GM21717 (cell line): Measurements from ENCODE around the gene GSDME.

Experiments used
- ATAC-seq: cut with Tn5 transposase; IDR thresholded peaks from one replicate; pipeline ENCODE4 v1.9.1; 2021; ENCODE audit warnings: mild to moderate bottlenecking, moderate library complexity; ENCODE audit not compliant: unreplicated experiment

Gene GSDME

DNA sequence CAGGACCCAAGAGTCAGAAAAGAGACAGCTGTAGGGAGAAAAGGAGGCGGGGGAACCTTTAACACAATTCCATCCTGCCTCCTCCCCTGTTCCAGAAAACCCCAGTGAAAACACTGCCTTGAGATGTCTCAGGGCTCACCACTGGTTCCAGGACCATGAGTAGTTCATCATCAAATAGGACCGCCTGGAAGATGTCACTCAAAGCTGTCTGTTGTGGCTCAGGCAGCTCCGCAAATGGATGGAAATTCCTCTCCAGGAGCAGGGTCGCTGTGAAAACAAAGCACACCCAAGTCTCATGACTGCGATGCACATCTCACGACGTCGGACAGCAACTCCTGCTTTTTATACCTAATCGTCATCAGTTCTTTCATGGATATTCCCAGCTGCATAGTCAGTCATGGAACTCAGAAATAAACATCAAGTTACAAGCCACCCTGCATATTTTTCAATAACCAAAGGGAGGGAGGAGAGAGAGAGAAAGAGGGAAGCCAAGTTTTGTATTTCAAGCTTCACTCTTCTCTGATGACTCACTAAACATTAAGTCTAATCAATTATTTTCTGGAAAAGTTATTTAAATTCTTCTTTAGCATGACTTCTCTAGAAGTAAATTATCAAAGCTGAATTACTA lies 49.2 kb downstream of the GSDME start:
- no peak for ATAC-seq

DNA sequence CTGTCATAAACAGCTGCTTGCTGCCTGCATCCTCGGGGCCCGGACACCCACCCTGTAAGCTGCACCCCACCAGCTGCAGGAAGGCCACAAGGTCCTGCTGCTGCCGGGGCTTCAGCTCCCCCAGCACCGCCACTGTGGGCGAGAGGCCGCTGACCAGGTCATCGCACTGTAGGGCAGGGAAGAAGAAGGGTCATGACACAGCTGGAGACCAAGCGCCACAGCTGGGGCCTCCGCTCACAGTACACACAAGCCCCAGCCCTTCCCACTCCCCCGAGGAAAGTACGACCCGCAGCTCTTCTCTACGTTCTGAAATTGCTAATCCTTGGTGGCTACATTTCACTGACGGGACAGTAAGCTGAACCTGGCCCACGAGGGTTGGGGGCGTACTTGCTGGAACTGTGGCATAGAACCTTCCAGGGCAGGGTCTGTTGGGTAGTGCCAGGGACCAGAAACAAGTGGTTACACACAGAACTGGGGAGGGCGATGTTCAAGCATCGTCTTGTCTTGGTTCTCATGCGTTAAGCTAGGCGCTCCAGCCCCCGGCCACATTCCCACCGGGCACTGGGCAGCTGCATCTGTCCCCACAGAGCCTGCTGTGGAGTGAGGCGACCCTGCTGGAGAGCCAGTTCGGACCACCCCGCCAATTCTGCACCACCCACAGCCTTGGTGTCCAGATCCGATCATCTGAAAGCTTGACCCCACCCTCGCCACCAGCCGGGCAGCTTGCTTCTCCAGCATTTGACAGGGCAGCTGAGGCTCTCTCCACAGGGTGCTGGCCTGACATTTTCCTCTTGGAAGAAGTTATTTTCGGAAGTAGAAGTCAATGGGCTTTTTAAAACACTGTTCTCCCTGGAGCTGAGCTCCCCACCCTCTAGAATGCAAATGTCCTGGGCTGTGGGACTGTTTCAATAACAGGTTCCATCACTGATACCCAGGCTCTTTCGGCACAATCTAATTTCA lies 50.8 kb downstream of the GSDME start:
- no peak for ATAC-seq

DNA sequence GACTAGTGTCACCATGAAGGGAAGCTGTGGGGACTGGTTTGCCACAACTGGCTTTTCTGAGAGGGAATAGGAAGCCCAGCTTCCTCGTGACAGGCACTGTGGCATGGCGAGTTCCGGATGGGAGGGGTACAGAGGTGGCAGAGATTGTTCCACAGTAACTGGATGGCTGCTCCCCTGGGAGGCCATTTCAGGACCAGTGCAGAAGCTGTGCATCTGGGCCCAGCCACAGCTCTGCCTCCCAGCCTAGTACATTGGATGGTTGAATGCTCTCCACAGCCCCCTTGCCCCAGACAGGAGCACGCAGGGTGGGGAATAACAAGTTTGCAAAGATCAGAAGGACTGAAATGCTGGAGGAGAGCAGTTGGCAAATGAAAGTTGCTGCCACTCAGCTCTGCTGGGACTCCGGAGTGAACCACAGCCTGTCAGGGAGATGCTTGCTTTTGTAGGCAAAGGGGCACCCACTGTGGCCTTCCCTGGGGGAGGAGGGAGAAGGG lies 51.8 kb downstream of the GSDME start:
- no peak for ATAC-seq

DNA sequence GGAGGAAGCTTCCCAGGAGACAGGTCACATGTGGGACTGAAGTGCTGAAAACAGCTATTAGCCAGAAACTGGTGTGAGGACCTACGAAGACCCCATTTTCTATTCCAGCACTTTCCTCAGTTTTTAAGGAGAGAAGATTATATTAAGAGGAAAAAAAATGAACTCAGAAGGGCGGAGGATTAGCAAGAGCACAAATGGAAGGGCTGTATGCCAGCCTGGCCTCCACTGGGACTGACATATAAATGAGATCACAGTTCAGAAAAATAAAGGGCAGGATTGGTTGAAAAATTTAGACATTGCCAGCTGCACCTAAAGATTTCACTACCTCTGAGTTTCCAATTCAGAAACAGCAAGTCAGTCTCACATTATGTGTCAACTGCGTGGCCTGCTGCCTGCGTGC lies 53.0 kb downstream of the GSDME start:
- no peak for ATAC-seq

DNA sequence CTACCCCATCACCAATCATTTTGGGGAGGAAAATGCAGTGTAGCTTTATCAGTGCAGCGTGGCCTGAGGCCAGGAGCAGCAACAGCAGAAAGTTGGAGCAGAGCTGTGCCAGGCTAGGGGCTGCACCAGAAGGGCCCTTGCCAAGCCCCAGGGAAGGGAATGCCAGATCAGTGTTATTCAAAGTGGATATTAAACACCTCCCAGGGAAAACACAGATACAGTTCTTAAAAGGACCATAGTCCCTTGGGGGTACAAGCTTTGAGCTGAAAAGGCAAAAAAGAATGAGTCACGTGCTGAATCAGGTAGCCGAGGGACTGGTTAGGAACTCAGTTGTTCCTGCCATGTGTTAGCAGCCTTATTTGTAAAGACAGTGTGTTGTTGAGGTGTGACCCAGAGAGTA lies 54.0 kb downstream of the GSDME start:
- ATAC-seq: no peak

DNA sequence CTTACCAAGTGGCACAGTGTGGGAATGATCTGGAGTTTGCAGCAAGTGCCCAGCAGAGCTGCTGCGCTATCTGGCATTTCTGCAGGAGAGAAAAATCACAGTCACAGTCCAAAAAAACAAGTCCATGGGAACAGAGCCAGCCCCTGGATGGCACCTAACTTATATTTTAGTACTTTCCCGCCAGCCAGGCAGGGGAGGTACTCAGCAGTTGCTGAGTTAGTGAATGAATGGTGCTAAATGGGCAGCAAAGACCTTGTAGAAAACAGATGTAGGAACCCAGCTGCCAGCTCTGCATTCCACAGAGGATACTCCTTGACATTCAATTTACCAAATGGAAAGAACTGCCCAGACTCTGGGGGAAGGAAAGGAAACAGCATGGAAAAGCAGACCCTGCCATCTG lies 54.5 kb downstream of the GSDME start:
- no peak for ATAC-seq

DNA sequence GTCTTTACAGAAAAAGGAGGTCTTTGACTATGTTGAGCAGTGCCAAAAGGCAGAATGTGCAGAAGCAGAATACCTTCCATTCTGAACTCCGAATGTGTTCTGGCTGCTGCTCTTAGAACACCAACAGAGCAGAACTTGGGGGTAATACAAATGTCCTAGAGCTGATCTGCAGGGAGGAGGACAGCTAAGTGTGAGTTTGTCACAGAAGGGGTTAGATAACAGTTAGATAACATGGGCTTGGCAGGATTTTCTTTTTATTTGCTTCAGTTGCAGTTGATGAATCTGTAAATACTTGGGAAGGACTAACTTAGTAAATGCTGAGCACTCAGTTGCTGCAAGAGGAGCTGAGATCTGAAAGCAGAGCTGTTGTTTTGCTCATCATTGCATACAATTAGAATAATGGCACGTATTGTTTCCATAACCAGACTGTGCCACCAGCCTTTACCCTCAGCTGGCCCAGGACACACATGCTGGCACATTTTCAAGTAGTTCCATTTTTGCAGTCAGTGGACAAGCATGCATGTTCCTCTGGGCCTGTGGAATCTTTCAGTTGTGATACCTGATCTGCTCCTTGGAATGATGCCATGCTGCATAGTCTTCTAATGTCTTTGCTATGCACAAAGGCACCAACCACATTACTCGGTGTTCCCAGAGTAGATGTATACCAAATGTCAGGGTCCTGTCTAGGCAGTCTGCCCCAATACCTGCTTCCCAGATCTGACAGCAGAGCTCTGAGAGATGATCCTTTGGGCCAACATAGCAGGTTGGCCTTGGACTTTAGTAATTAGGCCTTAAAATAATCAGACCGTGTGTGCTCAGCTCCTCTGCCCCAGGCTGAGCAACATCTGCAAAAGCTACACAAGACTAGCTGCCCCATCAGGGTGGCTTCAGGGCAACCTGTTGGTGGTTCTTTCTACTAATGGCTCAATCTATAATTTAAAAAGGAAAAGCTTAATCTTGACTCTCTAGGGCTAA lies 55.7 kb downstream of the GSDME start:
- no peak for ATAC-seq

DNA sequence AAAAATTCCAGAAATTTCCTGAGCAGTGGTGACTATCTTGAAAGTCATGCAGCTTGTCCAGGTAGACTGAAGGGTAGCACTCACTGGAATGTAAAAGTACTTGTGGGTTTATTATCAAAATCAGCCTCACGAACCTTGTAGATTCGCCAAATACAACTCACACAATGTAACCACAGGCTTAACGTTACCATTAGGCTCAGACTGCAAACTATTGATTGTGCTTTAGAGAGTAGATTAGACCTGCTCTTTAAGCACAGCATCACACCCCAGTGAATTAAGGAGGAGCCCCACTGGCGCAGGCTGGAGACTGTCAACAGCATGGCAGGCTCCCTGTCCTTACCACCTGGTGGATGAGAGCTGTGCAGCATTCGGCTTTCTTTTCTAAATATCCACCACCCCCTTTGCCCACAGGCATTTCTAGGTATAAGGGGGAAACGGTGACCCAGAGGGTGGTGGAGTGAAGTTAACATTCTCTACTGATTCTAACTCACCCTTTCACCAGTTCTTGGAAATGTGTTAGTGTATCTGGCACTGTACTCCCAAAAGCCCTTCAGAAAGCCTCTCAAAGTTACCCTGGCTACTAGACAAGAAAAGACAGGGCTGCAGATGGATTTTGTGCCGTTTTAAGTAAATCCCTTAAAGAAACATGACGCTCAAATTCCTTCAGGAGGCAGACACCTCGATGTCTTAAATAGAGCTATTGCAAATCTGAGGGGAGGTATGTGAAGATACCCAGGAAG lies 56.6 kb downstream of the GSDME start:
- ATAC-seq: no peak

DNA sequence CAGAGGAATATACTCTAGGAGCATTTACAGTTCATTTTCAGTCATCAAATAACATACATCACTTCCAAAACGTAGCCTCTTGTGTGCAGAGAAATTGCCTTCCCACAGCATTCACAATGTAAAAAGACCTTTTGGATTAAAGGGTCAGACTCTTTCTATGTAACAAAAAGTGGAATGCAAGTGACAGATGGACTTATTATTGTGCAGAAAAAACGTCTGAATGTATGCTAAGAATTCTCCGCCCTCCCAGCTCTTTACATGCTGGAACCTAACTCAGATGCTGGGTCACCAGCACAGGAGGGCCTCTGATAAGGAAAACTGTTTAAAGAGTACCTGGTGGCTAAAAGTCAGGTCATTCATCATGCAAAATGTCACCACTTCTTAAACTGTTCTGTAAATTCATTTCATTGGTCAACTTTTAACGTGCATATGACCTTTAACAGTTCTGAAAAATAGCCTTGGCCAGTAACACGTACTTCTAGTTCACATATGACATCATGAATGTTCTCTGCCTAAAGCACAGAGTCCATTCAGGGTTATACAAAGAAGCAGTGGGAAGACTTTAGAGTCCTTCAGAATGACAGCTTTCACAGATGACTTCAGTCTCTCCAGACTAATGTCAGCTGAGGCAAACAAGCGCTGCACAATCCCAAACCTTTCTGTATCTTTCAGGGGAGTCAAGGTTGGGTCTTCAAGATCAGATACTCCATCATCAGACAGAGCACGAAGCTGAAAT lies 58.6 kb downstream of the GSDME start:
- no peak for ATAC-seq

DNA sequence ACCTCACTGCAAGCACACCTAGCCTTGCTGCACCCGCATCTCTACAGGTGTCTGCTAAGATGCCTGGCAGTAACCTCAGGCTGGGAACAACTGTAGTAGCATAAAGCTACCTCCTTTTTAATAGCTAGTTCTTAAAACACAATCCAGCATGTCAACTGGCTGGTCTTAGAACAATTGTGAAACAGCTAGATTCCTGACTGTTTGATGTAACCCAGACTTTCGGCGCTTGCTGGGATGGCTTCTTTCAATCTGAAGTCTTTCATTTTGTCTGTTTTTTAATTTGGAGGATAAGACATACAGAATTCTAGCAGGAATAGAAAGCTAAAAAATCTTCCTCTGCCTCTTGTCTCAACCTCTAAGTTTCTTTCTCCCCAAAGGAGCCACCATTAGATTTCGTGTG lies 59.8 kb downstream of the GSDME start:
- ATAC-seq: no peak

DNA sequence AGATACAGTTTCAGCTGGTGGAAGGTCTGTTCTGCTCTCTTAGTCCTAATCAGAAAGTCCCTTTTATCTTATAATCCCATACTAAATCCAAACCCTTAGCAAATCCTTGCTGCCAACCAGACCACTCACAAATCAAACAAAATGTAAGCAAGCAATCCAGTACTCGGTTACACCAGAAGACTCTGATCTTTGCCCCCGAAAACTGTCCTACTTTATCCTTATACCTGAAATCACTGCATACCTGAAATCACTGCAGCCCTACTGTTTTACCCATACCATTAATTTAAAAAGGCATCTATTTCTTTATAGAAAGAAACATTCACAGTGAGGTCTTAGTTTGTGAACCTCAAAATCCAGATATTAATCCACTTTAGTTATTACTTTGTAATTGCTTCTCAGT lies 64.7 kb downstream of the GSDME start:
- no peak for ATAC-seq

DNA sequence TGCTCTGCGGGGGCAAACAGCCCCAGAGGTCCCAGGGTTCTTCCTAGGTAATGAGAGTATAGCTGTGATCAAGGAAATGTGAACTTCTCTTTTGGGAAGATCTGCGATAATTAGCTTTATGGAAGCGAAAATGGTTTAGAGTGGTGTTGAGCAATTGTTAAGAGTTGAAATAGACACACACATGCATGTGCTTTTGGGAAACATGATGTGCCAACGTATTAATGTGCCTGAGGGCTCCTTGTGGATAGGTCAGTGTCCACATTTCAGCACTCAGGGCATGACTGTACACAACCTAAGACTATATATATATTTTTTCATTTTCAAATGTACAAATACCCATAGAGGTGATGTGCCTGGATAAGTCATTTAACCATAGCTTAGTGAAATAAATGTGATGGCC lies 67.0 kb downstream of the GSDME start:
- no peak for ATAC-seq

DNA sequence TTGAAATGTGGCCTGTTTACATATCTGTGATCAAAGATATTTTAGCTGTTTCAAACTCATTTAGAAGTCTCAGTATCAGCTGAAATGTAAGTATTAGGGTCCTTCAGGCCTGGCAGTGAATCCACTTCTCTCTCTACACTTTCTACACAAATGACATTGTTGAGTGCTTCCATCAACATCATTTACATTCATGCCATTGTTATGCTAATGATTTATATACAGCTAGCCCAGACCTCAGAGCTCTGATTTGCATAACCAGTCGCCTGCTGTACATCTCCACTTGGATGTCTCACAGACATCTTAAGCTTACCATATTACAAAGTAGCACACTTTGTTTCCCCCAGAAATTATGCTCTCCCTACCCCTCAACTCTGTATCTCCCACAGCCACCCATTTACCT lies 71.6 kb downstream of the GSDME start:
- ATAC-seq: no peak

DNA sequence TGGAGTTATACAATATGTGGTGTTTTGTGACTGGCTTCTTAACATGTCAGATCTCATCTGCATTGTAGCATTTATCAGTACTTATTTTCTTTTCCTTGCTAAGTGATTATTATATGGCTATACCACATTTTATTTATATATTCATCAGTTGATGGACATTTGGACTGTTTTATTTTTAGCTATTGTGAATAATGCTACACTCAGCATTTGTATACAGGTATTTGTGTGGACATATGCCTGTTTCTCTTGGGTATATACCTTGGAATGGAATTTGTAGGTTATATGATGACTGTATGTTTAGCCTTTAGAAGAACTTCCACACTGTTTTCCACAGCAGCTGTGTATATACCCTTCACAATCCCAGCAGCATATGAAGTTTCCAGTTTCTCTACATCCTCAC lies 86.5 kb downstream of the GSDME start:
- no peak for ATAC-seq

DNA sequence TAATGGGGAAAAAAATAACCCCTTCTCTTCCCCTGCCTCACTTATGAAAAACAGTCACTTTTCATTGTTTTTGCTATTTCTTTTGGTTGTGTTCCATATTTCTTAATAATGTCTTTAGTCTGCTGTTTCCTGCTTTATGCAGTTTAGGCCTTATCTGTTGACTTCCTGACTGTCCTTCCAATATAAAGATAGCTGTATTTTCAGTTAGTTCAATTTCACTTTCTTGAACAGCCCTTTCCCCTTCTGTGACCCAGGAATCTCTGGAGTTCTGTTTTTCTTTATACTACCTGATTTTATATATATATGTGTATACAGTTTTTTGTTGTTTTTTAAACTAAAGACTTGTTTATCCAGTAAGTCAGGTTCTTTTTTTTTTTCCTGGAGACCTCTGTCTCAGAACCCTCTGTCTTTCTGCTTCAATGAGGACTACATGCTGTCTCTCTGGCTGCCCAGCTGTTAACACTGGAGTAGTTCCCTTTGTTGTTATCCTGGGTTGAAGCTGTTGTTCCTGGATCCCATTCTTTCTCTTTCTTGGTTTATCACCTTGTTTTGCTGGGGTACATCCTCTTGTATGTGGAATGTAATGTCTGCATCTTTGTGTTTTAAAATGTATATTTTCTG lies 87.2 kb downstream of the GSDME start:
- no peak for ATAC-seq

DNA sequence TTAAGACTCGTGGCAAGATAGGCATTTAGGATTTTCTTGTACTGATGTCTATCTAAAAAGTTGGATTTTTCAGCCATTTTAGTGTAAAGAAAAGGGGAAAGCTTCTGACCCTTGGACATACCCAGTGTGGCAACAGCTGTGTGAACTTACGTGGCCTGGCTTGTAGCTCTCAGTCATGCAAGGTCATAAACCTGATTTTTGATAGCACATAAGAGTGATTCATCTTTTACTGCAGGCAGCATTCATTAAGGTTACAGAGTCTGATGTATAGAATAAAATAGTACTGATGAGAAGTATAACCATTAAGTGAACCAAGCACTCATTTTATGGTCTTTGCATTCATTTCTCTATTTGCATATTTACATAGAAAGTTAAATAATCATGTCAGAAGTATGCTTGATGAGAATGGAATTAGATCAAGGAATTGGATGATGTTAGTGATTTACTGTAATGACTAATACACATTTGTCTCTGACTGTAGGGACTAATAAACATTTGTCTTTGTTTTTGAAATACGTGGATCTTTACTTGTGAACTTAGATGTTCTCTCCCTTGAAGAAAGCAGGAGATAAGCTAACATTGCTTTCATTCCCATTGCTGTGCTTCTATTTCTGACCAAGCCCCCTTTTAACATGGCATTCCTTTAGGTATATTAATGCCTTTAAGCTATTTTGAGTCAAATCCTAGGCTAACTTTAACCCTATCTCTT lies 88.2 kb downstream of the GSDME start:
- ATAC-seq: no peak

DNA sequence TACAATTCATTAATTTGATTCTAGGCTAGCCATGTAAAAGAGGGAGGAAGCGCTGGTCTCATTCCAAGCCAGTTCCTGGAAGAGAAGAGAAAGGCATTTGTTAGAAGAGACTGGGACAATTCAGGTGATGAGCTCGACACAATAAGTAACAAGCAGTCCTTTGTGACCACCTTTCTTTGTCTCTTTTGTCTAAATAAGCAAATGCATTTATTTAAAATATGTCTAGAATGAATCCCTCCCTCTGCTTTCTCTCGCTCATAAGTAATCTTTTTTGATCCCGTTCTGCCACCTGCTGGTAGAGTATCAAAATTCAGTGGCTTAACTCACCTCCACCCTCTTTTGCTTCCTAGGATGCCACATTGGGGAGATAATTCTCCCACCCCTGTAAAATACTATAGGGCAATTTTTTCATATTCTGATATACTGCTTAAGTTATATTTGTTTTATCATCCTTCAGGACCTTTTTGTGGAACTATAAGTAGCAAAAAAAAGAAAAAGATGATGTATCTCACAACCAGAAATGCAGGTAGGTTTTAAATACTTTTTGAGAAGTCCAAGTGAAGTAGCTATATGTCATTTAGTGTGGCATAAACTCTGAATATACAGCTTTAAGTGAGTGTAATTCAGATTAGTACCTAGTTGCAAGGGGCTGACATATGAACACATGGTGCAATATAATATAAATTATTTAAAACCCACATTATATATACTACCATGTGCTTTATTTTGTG lies 91.5 kb downstream of the GSDME start:
- ATAC-seq: no peak

DNA sequence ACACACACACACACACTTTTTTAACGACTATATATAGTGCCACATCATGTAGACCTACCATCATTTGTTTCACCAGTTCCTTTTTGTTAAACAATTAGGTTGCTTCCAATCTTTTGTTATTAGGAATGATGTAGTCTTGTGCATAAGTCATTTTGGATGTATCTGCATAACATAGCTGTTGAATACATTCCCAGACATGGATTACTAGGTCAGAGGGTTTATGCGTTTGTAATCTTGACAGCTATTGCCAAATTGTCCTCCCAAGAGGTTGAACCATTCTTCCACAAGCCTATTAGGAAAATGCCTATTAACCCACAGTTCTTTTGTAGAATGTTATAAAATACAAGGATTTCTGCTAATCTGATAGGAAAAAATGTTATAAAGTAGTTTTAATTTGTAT lies 96.7 kb downstream of the GSDME start:
- ATAC-seq: no peak
